WTC11 (cell line): ENCODE data around the gene BCORL1.

Experiments used
- CREB1 ChIP-seq: sonication (generic); formaldehyde crosslinking; IDR thresholded peaks from 2 replicates; pipeline ENCODE4 v1.8.0; 2023; ENCODE audit warnings: mild to moderate bottlenecking, missing genetic modification reagents
- EMX1 ChIP-seq: fragments of 250-450 bp; sonication (Bioruptor Pico); IDR thresholded peaks from 2 replicates; pipeline ENCODE4 v1.8.0; 2021; ENCODE audit warnings: mild to moderate bottlenecking
- ETV6 ChIP-seq: sonication (generic); formaldehyde crosslinking; IDR thresholded peaks from 2 replicates; pipeline ENCODE4 v1.8.1; 2022; ENCODE audit warnings: mild to moderate bottlenecking, missing genetic modification reagents
- FOXJ3 ChIP-seq: sonication (generic); formaldehyde crosslinking; IDR thresholded peaks from 2 replicates; pipeline ENCODE4 v1.9.0; 2021; ENCODE audit warnings: missing genetic modification reagents, mild to moderate bottlenecking, borderline replicate concordance
- HMGA2 ChIP-seq: fragments of 250-450 bp; sonication (Bioruptor Pico); IDR thresholded peaks from 2 replicates; pipeline ENCODE4 v1.4.0; 2021; ENCODE audit warnings: mild to moderate bottlenecking, moderate library complexity
- JUN ChIP-seq: sonication (generic); formaldehyde crosslinking; IDR thresholded peaks from 2 replicates; pipeline ENCODE4 v1.8.0; 2023; ENCODE audit warnings: mild to moderate bottlenecking, missing genetic modification reagents
- SMAD3 ChIP-seq: sonication (generic); formaldehyde crosslinking; IDR thresholded peaks from 2 replicates; pipeline ENCODE4 v1.8.0; 2022; ENCODE audit warnings: missing genetic modification reagents, mild to moderate bottlenecking, borderline replicate concordance
- ZNF121 ChIP-seq: sonication (generic); formaldehyde crosslinking; IDR thresholded peaks from 2 replicates; pipeline ENCODE4 v1.8.0; 2023; ENCODE audit warnings: missing genetic modification reagents
- TF ChIP-seq, protein P1 (sequence below): fragments of 200-600 bp; IDR thresholded peaks from 2 replicates; pipeline ENCODE4 v1.8.0; 2022; ENCODE audit warnings: antibody characterized with exemption
- TF ChIP-seq, protein P2 (sequence below): sonication (generic); formaldehyde crosslinking; IDR thresholded peaks from 2 replicates; pipeline ENCODE4 v1.8.0; 2022; ENCODE audit warnings: mild to moderate bottlenecking, missing genetic modification reagents
- TF ChIP-seq, protein P3 (sequence below): fragments of 250-450 bp; sonication (Bioruptor Pico); IDR thresholded peaks from 2 replicates; pipeline ENCODE4 v1.9.0; 2021; ENCODE audit warnings: mild to moderate bottlenecking, borderline replicate concordance
- TF ChIP-seq, protein P4 (sequence below): sonication (generic); formaldehyde crosslinking; IDR thresholded peaks from 2 replicates; pipeline ENCODE4 v1.8.1; 2022; ENCODE audit warnings: mild to moderate bottlenecking, missing genetic modification reagents, moderate library complexity, borderline replicate concordance
- TF ChIP-seq, protein P5 (sequence below): sonication (generic); formaldehyde crosslinking; IDR thresholded peaks from 2 replicates; pipeline ENCODE4 v1.8.1; 2023; ENCODE audit warnings: mild to moderate bottlenecking, moderate library complexity, missing genetic modification reagents
- TF ChIP-seq, protein P6 (sequence below): sonication (generic); formaldehyde crosslinking; IDR thresholded peaks from 2 replicates; pipeline ENCODE4 v1.8.0; 2022; ENCODE audit warnings: mild to moderate bottlenecking, missing genetic modification reagents

DNA sequence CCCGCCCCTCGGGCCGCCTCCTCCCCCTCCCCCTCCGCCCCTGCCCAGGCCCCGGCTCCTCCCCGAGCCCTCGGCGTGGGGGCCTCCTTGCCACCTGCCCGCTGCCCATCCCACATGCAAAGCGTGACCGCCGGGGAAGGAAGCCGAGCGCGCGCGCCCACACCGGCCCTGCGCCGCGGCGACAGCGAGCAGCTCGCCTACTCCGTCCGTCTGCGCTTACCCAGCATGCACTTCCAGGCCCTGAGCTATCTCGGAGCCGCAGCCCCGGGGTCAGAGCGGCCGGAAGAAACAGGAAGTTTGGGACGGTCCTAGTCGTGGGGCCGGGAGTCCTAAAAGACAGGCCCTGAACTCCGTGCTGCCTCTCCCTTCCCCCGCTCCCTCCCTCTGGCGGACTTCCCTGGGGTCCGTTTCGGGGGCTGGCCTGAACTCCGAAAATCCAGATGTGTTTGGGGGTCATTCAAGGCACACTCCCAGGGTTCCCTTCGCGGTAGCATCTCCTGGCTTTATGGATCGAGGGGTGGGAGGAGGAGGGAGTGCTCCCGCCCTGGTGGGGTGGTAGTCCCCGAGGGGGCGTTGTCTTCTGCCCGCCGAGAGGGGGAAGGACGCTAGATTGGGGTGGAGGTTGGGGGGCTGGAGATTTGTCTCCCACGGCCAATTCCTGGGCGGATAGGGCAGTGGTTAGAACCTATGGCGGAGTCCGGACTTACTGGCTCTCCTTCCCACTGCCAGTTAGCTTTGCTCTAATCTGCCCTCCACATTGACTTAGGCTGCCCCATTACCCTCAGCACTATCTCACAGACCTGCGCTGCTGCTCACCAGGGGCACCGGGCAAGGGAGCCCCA is 25.0 kb upstream of the BCORL1 start:
- TF ChIP-seq, protein P1, sequence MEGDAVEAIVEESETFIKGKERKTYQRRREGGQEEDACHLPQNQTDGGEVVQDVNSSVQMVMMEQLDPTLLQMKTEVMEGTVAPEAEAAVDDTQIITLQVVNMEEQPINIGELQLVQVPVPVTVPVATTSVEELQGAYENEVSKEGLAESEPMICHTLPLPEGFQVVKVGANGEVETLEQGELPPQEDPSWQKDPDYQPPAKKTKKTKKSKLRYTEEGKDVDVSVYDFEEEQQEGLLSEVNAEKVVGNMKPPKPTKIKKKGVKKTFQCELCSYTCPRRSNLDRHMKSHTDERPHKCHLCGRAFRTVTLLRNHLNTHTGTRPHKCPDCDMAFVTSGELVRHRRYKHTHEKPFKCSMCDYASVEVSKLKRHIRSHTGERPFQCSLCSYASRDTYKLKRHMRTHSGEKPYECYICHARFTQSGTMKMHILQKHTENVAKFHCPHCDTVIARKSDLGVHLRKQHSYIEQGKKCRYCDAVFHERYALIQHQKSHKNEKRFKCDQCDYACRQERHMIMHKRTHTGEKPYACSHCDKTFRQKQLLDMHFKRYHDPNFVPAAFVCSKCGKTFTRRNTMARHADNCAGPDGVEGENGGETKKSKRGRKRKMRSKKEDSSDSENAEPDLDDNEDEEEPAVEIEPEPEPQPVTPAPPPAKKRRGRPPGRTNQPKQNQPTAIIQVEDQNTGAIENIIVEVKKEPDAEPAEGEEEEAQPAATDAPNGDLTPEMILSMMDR: no peak
- TF ChIP-seq, protein P2, sequence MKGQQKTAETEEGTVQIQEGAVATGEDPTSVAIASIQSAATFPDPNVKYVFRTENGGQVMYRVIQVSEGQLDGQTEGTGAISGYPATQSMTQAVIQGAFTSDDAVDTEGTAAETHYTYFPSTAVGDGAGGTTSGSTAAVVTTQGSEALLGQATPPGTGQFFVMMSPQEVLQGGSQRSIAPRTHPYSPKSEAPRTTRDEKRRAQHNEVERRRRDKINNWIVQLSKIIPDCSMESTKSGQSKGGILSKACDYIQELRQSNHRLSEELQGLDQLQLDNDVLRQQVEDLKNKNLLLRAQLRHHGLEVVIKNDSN: no peak
- TF ChIP-seq ZNF121 (CRISPR knock-in tag): 0 out of 2 replicates have a peak, but pooled peaks have one; percentile 10
- TF ChIP-seq JUN: no peak
- TF ChIP-seq, protein P3, sequence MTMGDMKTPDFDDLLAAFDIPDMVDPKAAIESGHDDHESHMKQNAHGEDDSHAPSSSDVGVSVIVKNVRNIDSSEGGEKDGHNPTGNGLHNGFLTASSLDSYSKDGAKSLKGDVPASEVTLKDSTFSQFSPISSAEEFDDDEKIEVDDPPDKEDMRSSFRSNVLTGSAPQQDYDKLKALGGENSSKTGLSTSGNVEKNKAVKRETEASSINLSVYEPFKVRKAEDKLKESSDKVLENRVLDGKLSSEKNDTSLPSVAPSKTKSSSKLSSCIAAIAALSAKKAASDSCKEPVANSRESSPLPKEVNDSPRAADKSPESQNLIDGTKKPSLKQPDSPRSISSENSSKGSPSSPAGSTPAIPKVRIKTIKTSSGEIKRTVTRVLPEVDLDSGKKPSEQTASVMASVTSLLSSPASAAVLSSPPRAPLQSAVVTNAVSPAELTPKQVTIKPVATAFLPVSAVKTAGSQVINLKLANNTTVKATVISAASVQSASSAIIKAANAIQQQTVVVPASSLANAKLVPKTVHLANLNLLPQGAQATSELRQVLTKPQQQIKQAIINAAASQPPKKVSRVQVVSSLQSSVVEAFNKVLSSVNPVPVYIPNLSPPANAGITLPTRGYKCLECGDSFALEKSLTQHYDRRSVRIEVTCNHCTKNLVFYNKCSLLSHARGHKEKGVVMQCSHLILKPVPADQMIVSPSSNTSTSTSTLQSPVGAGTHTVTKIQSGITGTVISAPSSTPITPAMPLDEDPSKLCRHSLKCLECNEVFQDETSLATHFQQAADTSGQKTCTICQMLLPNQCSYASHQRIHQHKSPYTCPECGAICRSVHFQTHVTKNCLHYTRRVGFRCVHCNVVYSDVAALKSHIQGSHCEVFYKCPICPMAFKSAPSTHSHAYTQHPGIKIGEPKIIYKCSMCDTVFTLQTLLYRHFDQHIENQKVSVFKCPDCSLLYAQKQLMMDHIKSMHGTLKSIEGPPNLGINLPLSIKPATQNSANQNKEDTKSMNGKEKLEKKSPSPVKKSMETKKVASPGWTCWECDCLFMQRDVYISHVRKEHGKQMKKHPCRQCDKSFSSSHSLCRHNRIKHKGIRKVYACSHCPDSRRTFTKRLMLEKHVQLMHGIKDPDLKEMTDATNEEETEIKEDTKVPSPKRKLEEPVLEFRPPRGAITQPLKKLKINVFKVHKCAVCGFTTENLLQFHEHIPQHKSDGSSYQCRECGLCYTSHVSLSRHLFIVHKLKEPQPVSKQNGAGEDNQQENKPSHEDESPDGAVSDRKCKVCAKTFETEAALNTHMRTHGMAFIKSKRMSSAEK (CRISPR knock-in tag): no peak
- TF ChIP-seq HMGA2 (CRISPR knock-in tag): no peak
- no peak for TF ChIP-seq SMAD3 (CRISPR knock-in tag)
- TF ChIP-seq CREB1 (CRISPR knock-in tag): no peak
- TF ChIP-seq, protein P4, sequence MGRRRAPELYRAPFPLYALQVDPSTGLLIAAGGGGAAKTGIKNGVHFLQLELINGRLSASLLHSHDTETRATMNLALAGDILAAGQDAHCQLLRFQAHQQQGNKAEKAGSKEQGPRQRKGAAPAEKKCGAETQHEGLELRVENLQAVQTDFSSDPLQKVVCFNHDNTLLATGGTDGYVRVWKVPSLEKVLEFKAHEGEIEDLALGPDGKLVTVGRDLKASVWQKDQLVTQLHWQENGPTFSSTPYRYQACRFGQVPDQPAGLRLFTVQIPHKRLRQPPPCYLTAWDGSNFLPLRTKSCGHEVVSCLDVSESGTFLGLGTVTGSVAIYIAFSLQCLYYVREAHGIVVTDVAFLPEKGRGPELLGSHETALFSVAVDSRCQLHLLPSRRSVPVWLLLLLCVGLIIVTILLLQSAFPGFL: no peak
- TF ChIP-seq EMX1 (CRISPR knock-in tag): no peak
- no peak for TF ChIP-seq ETV6
- TF ChIP-seq, protein P5, sequence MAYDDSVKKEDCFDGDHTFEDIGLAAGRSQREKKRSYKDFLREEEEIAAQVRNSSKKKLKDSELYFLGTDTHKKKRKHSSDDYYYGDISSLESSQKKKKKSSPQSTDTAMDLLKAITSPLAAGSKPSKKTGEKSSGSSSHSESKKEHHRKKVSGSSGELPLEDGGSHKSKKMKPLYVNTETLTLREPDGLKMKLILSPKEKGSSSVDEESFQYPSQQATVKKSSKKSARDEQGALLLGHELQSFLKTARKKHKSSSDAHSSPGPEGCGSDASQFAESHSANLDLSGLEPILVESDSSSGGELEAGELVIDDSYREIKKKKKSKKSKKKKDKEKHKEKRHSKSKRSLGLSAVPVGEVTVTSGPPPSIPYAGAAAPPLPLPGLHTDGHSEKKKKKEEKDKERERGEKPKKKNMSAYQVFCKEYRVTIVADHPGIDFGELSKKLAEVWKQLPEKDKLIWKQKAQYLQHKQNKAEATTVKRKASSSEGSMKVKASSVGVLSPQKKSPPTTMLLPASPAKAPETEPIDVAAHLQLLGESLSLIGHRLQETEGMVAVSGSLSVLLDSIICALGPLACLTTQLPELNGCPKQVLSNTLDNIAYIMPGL (CRISPR knock-in tag): peak; percentile 31; the same call in 1 of the 2 replicates
- no peak for TF ChIP-seq FOXJ3
- TF ChIP-seq, protein P6, sequence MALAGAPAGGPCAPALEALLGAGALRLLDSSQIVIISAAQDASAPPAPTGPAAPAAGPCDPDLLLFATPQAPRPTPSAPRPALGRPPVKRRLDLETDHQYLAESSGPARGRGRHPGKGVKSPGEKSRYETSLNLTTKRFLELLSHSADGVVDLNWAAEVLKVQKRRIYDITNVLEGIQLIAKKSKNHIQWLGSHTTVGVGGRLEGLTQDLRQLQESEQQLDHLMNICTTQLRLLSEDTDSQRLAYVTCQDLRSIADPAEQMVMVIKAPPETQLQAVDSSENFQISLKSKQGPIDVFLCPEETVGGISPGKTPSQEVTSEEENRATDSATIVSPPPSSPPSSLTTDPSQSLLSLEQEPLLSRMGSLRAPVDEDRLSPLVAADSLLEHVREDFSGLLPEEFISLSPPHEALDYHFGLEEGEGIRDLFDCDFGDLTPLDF (CRISPR knock-in tag): no peak
